Measurements from ENCODE around the gene CCDC148. TPM values are rescaled to one million over a fixed set of nuclear protein-coding genes. Genes with fewer than 3 reads are reported as not detected.

The CCDC148 gene
- total and polyA plus RNA-seq, 2 donors (not counting 3 experiments of a cell fraction or from before 2014, with no cell fraction given), result 0.04 to 0.69 TPM

- no peaks in the 10 kb centered on the region for H4K20me1 ChIP-seq (replicated peaks; ENCODE audit: control insufficient read depth, extremely low read depth, insufficient read depth, low read length)
- no peak overlapping the region for H2AFZ ChIP-seq (ENCODE audit: low read depth, low read length)
- H3K4me3 ChIP-seq (replicated peaks in 1 of 3; ENCODE audit: insufficient read depth in 1 of 3, low read depth in 1 of 3, low read length in 3 of 3), result no peak overlapping the region
- no peaks in the 10 kb centered on the region for H3K79me2 ChIP-seq (ENCODE audit: control insufficient read depth, insufficient read depth, low read length)
- POLR2A ChIA-PET, result no interaction called here
- DNase-seq (ENCODE audit: low read depth, low spot score) (no peak), FAIRE-seq (no peak)
- no peaks in the 10 kb centered on the region for H3K9me1 ChIP-seq (replicated peaks; ENCODE audit: control insufficient read depth, extremely low read depth, insufficient read depth, low read length)
- TF ChIP-seq GATA2 (IDR thresholded peaks at IDR 0.05; ENCODE audit: insufficient read depth, insufficient read length, low read depth, low read length) (no peak), EZH2 (IDR thresholded peaks at IDR 0.05; ENCODE audit: borderline replicate concordance, low read depth, low read length, severe bottlenecking) (no peak), MYC (IDR thresholded peaks at IDR 0.05; ENCODE audit: low read depth, low read length) (no peak), FOS (IDR thresholded peaks at IDR 0.05; ENCODE audit: borderline replicate concordance, insufficient read depth, low read length) (no peak), CTCF (IDR thresholded peaks at IDR 0.05; ENCODE audit: extremely low read depth in 1 of 2, insufficient read depth in 1 of 2, low read depth in 1 of 2, low read length in 2 of 2) (no peak), POLR2AphosphoS5 (IDR thresholded peaks at IDR 0.05; ENCODE audit: insufficient read depth, low read depth, low read length) (no peak), POLR2A (IDR thresholded peaks at IDR 0.05; ENCODE audit: low read depth, low read length) (no peak), JUN (IDR thresholded peaks at IDR 0.05; ENCODE audit: borderline replicate concordance, insufficient read depth, insufficient read length, low read depth) (no peak), MAX (IDR thresholded peaks at IDR 0.05; ENCODE audit: insufficient read depth, insufficient read length) (no peak)
- H3K4me2 ChIP-seq (ENCODE audit: insufficient read depth, low read length), result no peak overlapping the region
- no peak overlapping the region for H3K9ac ChIP-seq (replicated peaks; ENCODE audit: extremely low read depth, insufficient read depth, low read length)
- H3K27ac ChIP-seq (ENCODE audit: insufficient read depth, low read depth, low read length), result no peak overlapping the region
- H3K4me1 ChIP-seq (ENCODE audit: control insufficient read depth, extremely low read depth, insufficient read depth, low read length), result peaks cover 8% of the 10 kb centered on the region
- intact Hi-C loops (cut with micrococcal nuclease) (loop anchor here (2.0 kb wide), 1 partner anchor 15 kb away; no protein-coding TSS in a partner anchor), dilution Hi-C loops (cut with MboI; ENCODE audit: extremely low pct_ligation_motif_present, low sequenced_read_pairs) (no loop called here)
- H3K27me3 ChIP-seq (ENCODE audit: control insufficient read depth in 2 of 2, insufficient read depth in 2 of 2, low read length in 2 of 2), result peaks cover 6 to 18% of the 10 kb centered on the region in 2 experiments
- BruUV-seq (replicated peaks), result no TSS peak
- H3K36me3 ChIP-seq (ENCODE audit: control insufficient read depth in 2 of 2, extremely low read depth in 1 of 2, insufficient read depth in 2 of 2, low read length in 2 of 2), result no peaks in the 10 kb centered on the region
- CTCF ChIA-PET, result no interaction called here
- H3K9me3 ChIP-seq (replicated peaks; ENCODE audit: control insufficient read depth, insufficient read depth, low read length), result no peaks in the 10 kb centered on the region
Observed at GRCh38 chr2:158217593-158217992, 239.0 kb downstream of the CCDC148 start.

Data from endothelial cell of umbilical vein (primary cell).